Gastrocnemius medialis (tissue), 4 donors: ENCODE results near the gene TYK2. TPM values are rescaled to one million over a fixed set of nuclear protein-coding genes. Genes with fewer than 3 reads are reported as not detected.
"Not testable (repeated sequence)": the region's sequence is repeated elsewhere in the genome, so short reads cannot be mapped to it uniquely, and the experiment has no call there.

Experiments
- ATAC-seq, 2 donors: fragments of 150-250 bp; one replicate each; pipeline ENCODE4 v1.9.1; 2016
- DNase-seq, 2 donors: peaks; one replicate each; pipeline ENCODE4 v3.0.0-alpha.2; 2019
- H3K27ac ChIP-seq, 4 donors: fragments of 200-600 bp; sonication (generic); 1 replicate in 1 of 4; 2 replicates in 3 of 4; pipeline ENCODE4 v1.5.1; 2016 to 2018; ENCODE audit warnings: mild to moderate bottlenecking in 2 of 4, moderate library complexity in 1 of 4
- H3K27me3 ChIP-seq, 3 donors: fragments of 200-600 bp; sonication (generic) in 2 of 3; 1 replicate in 1 of 3; 2 replicates in 2 of 3; pipeline versions ENCODE4 v1.5.1 to v1.6.0; 2016 to 2019; ENCODE audit warnings: mild to moderate bottlenecking in 1 of 3, moderate library complexity in 1 of 3
- H3K36me3 ChIP-seq, 2 donors: fragments of 200-600 bp; sonication (generic) in 1 of 2; one replicate each; pipeline ENCODE4 v1.5.1; 2017 to 2018
- H3K4me1 ChIP-seq, 2 donors: fragments of 200-600 bp; sonication (generic) in 1 of 2; one replicate each; pipeline ENCODE4 v1.5.1; 2016 to 2017; ENCODE audit warnings: mild to moderate bottlenecking in 2 of 2
- H3K4me3 ChIP-seq, 4 donors: fragments of 200-600 bp; sonication (generic) in 3 of 4; 1 replicate in 1 of 4; 2 replicates in 3 of 4; pipeline ENCODE4 v1.5.1; 2016 to 2019; ENCODE audit warnings: mild to moderate bottlenecking in 2 of 4
- H3K9me3 ChIP-seq, 3 donors: fragments of 200-600 bp; sonication (generic) in 2 of 3; 1 replicate in 1 of 3; 2 replicates in 2 of 3; pipeline ENCODE4 v1.5.1; 2016 to 2019
- POLR2A ChIP-seq, 2 donors: fragments of 450-650 bp; IDR thresholded peaks; one replicate each; pipeline ENCODE4 v1.6.1; 2017; ENCODE audit warnings: antibody characterized with exemption in 2 of 2, mild to moderate bottlenecking in 2 of 2, moderate library complexity in 2 of 2
- in situ Hi-C, 4 donors: fragments of 200-750 bp; cut with MboI; loops; one replicate each; pipeline versions ENCODE4 v1.15.0 to v1.8.0; 2017; ENCODE audit warnings: low sequenced_read_pairs in 4 of 4
- intact Hi-C: fragments of 100-400 bp; cut with DNase I; formaldehyde crosslinking; loops from one replicate; pipeline ENCODE4 v1.15.1; 2023; ENCODE audit warnings: low total_unique reads
- total RNA-seq, 4 donors: library from RNA; depleted of rRNA; stranded (reverse); fragments of >200 nt; gene quantifications; one replicate each; pipeline versions ENCODE4 v1.1.0 to v1.2.3, GENCODE V29; 2016
- TF ChIP-seq, protein P1 (sequence below), 5 experiments: fragments of 450-650 bp in 3 of 5; fragments of 200-600 bp in 2 of 5; sonication (generic) in 2 of 5; IDR thresholded peaks in 4 of 5; conservative IDR thresholded peaks in 1 of 5; 1 replicate in 4 of 5; 2 replicates in 1 of 5; pipeline ENCODE4 v1.5.1; 2016 to 2019; ENCODE audit warnings: antibody characterized with exemption in 5 of 5, mild to moderate bottlenecking in 3 of 5, moderate library complexity in 3 of 5

Gene TYK2
- total RNA-seq, 4 donors from 2014 or later = 32.6 to 58.5 (median 50.9) TPM

DNA sequence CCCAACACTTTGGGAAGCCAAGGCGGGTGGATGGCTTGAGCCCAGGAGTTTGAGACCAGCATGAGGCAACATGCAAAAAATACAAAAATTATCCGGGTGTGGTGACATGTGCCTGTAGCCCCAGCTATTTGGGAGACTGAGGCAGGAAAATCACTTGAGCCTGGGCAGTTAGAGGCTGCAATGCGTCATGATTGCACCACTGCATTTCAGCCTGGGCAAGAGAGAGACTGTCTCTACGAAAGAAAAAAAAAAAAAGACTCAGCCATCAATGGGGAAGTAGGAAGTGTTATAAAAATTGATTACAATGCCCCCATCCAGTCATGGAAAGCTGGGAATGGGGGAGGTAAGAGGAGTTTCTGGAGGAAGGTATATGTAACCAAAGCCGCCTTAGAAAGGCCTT is 5.4 kb downstream of the TYK2 start:
- no peak for ATAC-seq
- DNase-seq = no peak
- Histone ChIP-seq H3K9me3 (no peaks in the 10 kb centered on the region), H3K27me3 (no peaks in the 10 kb centered on the region), H3K4me3 (no peak overlapping the region), H3K27ac (no peak overlapping the region), H3K4me1 (peaks cover 6 to 10% of the 10 kb centered on the region in 2 donors), H3K36me3 (peaks cover 0 to 20% of the 10 kb centered on the region in 2 donors)
- intact Hi-C loops = no loop called here
- no peak for TF ChIP-seq POLR2A (IDR thresholded peaks at IDR 0.05)
- TF ChIP-seq, protein P1, sequence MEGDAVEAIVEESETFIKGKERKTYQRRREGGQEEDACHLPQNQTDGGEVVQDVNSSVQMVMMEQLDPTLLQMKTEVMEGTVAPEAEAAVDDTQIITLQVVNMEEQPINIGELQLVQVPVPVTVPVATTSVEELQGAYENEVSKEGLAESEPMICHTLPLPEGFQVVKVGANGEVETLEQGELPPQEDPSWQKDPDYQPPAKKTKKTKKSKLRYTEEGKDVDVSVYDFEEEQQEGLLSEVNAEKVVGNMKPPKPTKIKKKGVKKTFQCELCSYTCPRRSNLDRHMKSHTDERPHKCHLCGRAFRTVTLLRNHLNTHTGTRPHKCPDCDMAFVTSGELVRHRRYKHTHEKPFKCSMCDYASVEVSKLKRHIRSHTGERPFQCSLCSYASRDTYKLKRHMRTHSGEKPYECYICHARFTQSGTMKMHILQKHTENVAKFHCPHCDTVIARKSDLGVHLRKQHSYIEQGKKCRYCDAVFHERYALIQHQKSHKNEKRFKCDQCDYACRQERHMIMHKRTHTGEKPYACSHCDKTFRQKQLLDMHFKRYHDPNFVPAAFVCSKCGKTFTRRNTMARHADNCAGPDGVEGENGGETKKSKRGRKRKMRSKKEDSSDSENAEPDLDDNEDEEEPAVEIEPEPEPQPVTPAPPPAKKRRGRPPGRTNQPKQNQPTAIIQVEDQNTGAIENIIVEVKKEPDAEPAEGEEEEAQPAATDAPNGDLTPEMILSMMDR (IDR thresholded peaks at IDR 0.05 in 4 of 5, conservative IDR thresholded peaks at IDR 0.05 in 1 of 5) = no peak
- in situ Hi-C loops = loop anchor here in 3 of 4 donors (25.0 kb wide), 1 partner anchor 438 kb away; the partner anchor contains the start of gene OLFM2 (in 3 of the 3)

DNA sequence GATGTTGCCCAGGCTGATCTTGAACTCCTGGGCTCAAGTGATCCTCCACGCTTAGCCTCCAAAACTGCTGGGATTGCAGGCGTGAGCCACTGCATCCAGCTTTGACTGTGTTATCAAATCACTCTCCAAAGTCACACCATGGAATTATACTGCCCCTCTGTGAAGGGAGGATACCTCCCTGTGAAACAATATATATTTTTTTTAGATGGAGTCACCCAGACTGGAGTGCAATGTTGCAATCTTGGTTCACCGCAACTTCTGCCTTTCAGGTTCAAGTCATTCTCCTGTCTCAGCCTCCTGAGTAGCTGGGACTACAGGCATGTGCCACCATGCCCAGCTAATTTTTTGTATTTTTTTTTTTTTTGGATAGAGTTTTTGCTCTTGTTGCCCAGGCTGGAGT is 7.7 kb downstream of the TYK2 start:
- no peak overlapping the region for H3K27ac ChIP-seq
- H3K4me3 ChIP-seq = no peak overlapping the region
- in situ Hi-C loops = no loop called here
- H3K9me3 ChIP-seq = no peaks in the 10 kb centered on the region
- no peaks in the 10 kb centered on the region for H3K4me1 ChIP-seq
- H3K27me3 ChIP-seq = no peaks in the 10 kb centered on the region
- DNase-seq (no peak), ATAC-seq (no peak)
- TF ChIP-seq, protein P1 (IDR thresholded peaks at IDR 0.05 in 4 of 5, conservative IDR thresholded peaks at IDR 0.05 in 1 of 5) = no peak
- no peak for TF ChIP-seq POLR2A (IDR thresholded peaks at IDR 0.05)
- intact Hi-C loops = no loop called here
- peaks cover 0 to 26% of the 10 kb centered on the region in 2 donors for H3K36me3 ChIP-seq

DNA sequence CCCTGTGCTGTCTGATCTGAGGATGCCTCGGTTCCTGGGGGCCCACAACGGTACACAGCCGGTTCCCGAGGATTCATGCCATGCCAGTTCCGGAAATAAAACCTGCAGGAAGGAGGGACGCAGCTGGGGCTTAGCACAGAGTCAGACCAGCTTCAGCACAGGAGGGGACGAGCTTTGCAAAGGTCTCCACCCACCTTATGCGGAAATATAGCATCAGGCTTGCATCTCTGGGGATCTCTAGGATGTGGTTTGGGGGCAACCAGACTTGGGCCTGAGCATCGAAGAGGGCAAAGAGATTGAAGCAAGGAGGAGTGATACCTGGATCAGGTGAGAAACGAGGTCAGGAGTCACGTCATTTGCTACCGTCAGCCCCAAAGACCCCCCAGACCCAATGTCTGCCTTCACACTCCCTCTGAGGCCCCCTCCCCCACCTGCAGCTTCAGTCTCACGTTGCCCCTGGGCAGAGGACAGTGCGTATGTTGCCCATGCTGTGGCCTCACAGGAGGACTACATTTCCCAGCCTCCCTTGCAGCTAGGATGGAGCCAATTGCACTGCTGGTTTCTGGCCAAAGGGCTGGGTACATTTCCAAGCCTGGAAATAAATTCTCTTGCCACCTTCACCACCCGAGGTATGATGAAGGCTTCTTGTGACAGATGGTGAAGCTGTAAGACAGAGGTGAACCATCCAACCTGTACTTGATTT is 12.1 kb downstream of the TYK2 start:
- ATAC-seq = no peak
- Histone ChIP-seq H3K4me3 (no peak overlapping the region), H3K4me1 (no peaks in the 10 kb centered on the region), H3K27ac (no peak overlapping the region), H3K36me3 (peaks cover 0 to 51% of the 10 kb centered on the region in 2 donors), H3K27me3 (no peaks in the 10 kb centered on the region), H3K9me3 (no peaks in the 10 kb centered on the region)
- DNase-seq = no peak
- no peak for TF ChIP-seq POLR2A (IDR thresholded peaks at IDR 0.05)
- TF ChIP-seq, protein P1 (IDR thresholded peaks at IDR 0.05 in 4 of 5, conservative IDR thresholded peaks at IDR 0.05 in 1 of 5) = no peak
- intact Hi-C loops = no loop called here
- in situ Hi-C loops = no loop called here

DNA sequence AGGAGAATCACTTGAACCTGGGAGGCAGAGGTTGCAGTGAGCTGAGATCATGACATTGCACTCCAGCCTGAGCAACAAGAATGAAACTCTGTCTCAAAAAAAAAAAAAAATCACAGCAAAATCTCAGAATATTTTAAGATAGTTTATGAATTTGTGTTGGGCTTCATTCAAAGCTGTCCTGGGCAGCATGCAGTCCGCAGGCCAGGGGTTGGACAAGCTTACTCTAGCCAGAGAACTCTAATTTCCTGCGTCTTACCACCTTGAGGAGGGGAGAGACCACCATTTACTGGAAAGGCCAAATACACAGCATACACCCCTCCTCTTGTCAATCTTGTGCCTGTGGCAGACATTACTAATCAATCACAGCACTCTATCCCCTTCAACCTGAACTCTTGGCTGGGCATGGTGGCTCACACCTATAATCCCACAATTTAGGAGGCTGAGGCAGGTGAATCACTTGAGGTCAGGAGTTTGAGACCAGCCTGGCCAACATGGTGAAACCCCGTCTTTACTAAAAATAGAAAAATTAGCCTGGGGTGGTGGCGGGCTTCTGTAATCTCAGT is 13.3 kb downstream of the TYK2 start:
- H3K27ac ChIP-seq, H3K4me1 ChIP-seq, intact Hi-C loops, H3K27me3 ChIP-seq, H3K9me3 ChIP-seq, H3K4me3 ChIP-seq, in situ Hi-C loops, DNase-seq, ATAC-seq: not testable (repeated sequence)
- H3K36me3 ChIP-seq = peaks cover 0 to 62% of the 10 kb centered on the region in 2 donors

DNA sequence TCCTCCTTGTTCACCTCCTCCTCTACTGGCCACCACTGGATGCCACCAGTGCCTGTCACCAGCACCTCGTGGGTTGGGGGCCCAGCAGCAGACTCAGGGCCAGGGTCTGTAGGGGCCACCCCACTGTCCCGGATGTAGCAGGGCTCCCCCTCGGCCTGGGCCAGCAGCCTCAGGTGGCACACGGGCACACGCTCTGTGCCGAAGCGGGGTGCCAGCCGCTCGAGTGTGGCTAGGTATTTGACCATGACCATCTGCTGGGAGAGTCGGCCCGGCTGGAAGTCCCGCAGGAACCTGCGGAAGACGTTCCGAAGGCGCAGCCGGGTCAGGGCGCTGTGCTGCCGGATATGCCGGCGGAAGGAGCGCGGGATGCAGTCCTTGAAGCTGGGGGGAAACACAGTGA is 14.9 kb downstream of the TYK2 start:
- ATAC-seq (no peak), DNase-seq (no peak)
- TF ChIP-seq POLR2A (IDR thresholded peaks at IDR 0.05) = no peak
- TF ChIP-seq, protein P1 (IDR thresholded peaks at IDR 0.05 in 4 of 5, conservative IDR thresholded peaks at IDR 0.05 in 1 of 5) = no peak
- no peaks in the 10 kb centered on the region for H3K4me1 ChIP-seq
- no peak overlapping the region for H3K4me3 ChIP-seq
- H3K9me3 ChIP-seq = no peaks in the 10 kb centered on the region
- intact Hi-C loops = no loop called here
- H3K27me3 ChIP-seq = no peaks in the 10 kb centered on the region
- no peak overlapping the region for H3K27ac ChIP-seq
- peaks cover 0 to 76% of the 10 kb centered on the region in 2 donors for H3K36me3 ChIP-seq
- in situ Hi-C loops = no loop called here
